Inflammatory macrophage treated with lipopolysaccharide for 4 hours (primary cell): Measurements from ENCODE around the gene MAPK1IP1L.
A peak's percentile ranks its signal among the peaks of the same experiment; 100 is the strongest.
"Not testable (repeated sequence)": the region's sequence is repeated elsewhere in the genome, so short reads cannot be mapped to it uniquely, and the experiment has no call there.

ENCODE experiments used
- DNase-seq: peaks from one replicate; pipeline ENCODE4 v3.0.0-alpha.2; 2020

The MAPK1IP1L gene

GRCh38 chr14:55051423-55052268 is at the start of gene MAPK1IP1L:
TSS of gene MAPK1IP1L (plus strand) at chr14:55051647. CDS start at chr14:55061684, 10,037 bp downstream.
- peak; percentile 92 for DNase-seq

GRCh38 chr14:55005071-55005470 is 46.4 kb upstream of the MAPK1IP1L start:
- no peak for DNase-seq

GRCh38 chr14:55015006-55015405 is 36.4 kb upstream of the MAPK1IP1L start:
- DNase-seq, result no peak

- peak; percentile 37 for DNase-seq
Observed at GRCh38 chr14:55019968-55020554, 31.4 kb upstream of the MAPK1IP1L start.

- DNase-seq, result not testable (repeated sequence)
Observed at GRCh38 chr14:55024365-55024764, 27.1 kb upstream of the MAPK1IP1L start.

- DNase-seq, result no peak
Observed at GRCh38 chr14:55025948-55026347, 25.5 kb upstream of the MAPK1IP1L start.

GRCh38 chr14:55026441-55026792 is 25.0 kb upstream of the MAPK1IP1L start:
- no peak for DNase-seq

- DNase-seq, result peak; percentile 96
Observed at GRCh38 chr14:55026793-55027561, 24.5 kb upstream of the MAPK1IP1L start, which contains the start of the genes SOCS4 and WDHD1. TSS of gene SOCS4 (plus strand) at chr14:55027236. CDS start at chr14:55043042, 15,806 bp downstream. TSS of gene WDHD1 (minus strand) at chr14:55027099. CDS start at chr14:55026787, 312 bp downstream.

GRCh38 chr14:55028066-55028465 is 23.4 kb upstream of the MAPK1IP1L start:
- DNase-seq, result no peak

GRCh38 chr14:55028476-55028875 is 23.0 kb upstream of the MAPK1IP1L start:
- DNase-seq, result no peak

GRCh38 chr14:55031190-55031589 is 20.3 kb upstream of the MAPK1IP1L start:
- no peak for DNase-seq

GRCh38 chr14:55037995-55038394 is 13.5 kb upstream of the MAPK1IP1L start:
- DNase-seq, result not testable (repeated sequence)

GRCh38 chr14:55038708-55039107 is 12.7 kb upstream of the MAPK1IP1L start:
- no peak for DNase-seq

GRCh38 chr14:55043528-55043927 is 7.9 kb upstream of the MAPK1IP1L start:
- DNase-seq, result no peak

GRCh38 chr14:55045087-55045486 is 6.4 kb upstream of the MAPK1IP1L start:
- DNase-seq, result peak; percentile 13

GRCh38 chr14:55047301-55048053 is 4.0 kb upstream of the MAPK1IP1L start:
- no peak for DNase-seq

GRCh38 chr14:55048900-55049436 is 2.5 kb upstream of the MAPK1IP1L start:
- DNase-seq, result no peak

- no peak for DNase-seq
Observed at GRCh38 chr14:55051165-55051422, 353 bp upstream of the MAPK1IP1L start.

- no peak for DNase-seq
Observed at GRCh38 chr14:55052269-55052930, 953 bp downstream of the MAPK1IP1L start.

- no peak for DNase-seq
Observed at GRCh38 chr14:55053018-55053417, 1.6 kb downstream of the MAPK1IP1L start.

- no peak for DNase-seq
Observed at GRCh38 chr14:55053500-55053899, 2.1 kb downstream of the MAPK1IP1L start.

- DNase-seq, result no peak
Observed at GRCh38 chr14:55054098-55054497, 2.7 kb downstream of the MAPK1IP1L start.
